IPS-18a (cell line): ENCODE measurements around the gene BTG4.

ENCODE experiments used
- H3K27ac ChIP-seq: one replicate; pipeline ENCODE4 v1.5.1; 2013; ENCODE audit warnings: low read length
- H3K27me3 ChIP-seq: one replicate; pipeline ENCODE4 v1.6.1; 2013; ENCODE audit warnings: mild to moderate bottlenecking, low read length; ENCODE audit not compliant: control insufficient read depth, insufficient read depth
- H3K36me3 ChIP-seq: one replicate; pipeline ENCODE4 v1.6.1; 2013; ENCODE audit warnings: low read depth, low read length; ENCODE audit not compliant: control insufficient read depth
- H3K4me1 ChIP-seq: one replicate; pipeline ENCODE4 v1.6.1; 2013; ENCODE audit warnings: low read depth, low read length; ENCODE audit not compliant: control insufficient read depth
- H3K4me3 ChIP-seq: one replicate; pipeline ENCODE4 v1.5.1; 2013; ENCODE audit warnings: low read length
- H3K9ac ChIP-seq: one replicate; pipeline ENCODE4 v1.6.1; 2013; ENCODE audit warnings: mild to moderate bottlenecking, low read length, moderate library complexity
- H3K9me3 ChIP-seq: one replicate; pipeline ENCODE4 v1.6.1; 2013; ENCODE audit warnings: low read depth, low read length; ENCODE audit not compliant: control insufficient read depth

BTG4 gene

GRCh38 chr11:111548525-111548924, 36.3 kb upstream of the BTG4 start:
- Histone ChIP-seq H3K27ac (no peak overlapping the region), H3K9me3 (no peaks in the 10 kb centered on the region), H3K36me3 (no peaks in the 10 kb centered on the region), H3K4me3 (no peak overlapping the region), H3K27me3 (peaks cover 3% of the 10 kb centered on the region), H3K9ac (no peak overlapping the region), H3K4me1 (peaks cover 20% of the 10 kb centered on the region)

GRCh38 chr11:111542606-111543275, 30.6 kb upstream of the BTG4 start:
- Histone ChIP-seq H3K27me3 (peaks cover 61% of the 10 kb centered on the region), H3K27ac (no peak overlapping the region), H3K4me3 (no peak overlapping the region), H3K9ac (no peak overlapping the region), H3K36me3 (no peaks in the 10 kb centered on the region), H3K9me3 (no peaks in the 10 kb centered on the region), H3K4me1 (peaks cover 15% of the 10 kb centered on the region)

- peak overlapping the region; percentile 60 for H3K4me3 ChIP-seq
Observed at GRCh38 chr11:111541254-111542061, 29.3 kb upstream of the BTG4 start.

GRCh38 chr11:111540937-111541253, 28.7 kb upstream of the BTG4 start:
- Histone ChIP-seq H3K27me3 (peaks cover 71% of the 10 kb centered on the region), H3K4me1 (peaks cover 21% of the 10 kb centered on the region), H3K27ac (no peak overlapping the region), H3K4me3 (peak overlapping the region; percentile 60), H3K36me3 (no peaks in the 10 kb centered on the region), H3K9me3 (no peaks in the 10 kb centered on the region), H3K9ac (peak overlapping the region; percentile 7)

More at GRCh38 chr11:111541254-111542061, 29.3 kb upstream of the BTG4 start:
- Histone ChIP-seq H3K36me3 (no peaks in the 10 kb centered on the region), H3K4me1 (peaks cover 21% of the 10 kb centered on the region), H3K9me3 (no peaks in the 10 kb centered on the region), H3K27ac (no peak overlapping the region), H3K27me3 (peaks cover 68% of the 10 kb centered on the region), H3K9ac (peak overlapping the region; percentile 7)

GRCh38 chr11:111540114-111540936, 28.1 kb upstream of the BTG4 start, which contains the start of gene LAYN:
TSS of gene LAYN (plus strand) at chr11:111540720. CDS start at chr11:111540844, 124 bp downstream.
- Histone ChIP-seq H3K27me3 (peaks cover 71% of the 10 kb centered on the region), H3K9ac (peak within 1 kb of the TSS; percentile 7)

GRCh38 chr11:111539426-111540113, 27.4 kb upstream of the BTG4 start:
- Histone ChIP-seq H3K4me3 (peak overlapping the region; percentile 60), H3K9me3 (no peaks in the 10 kb centered on the region), H3K27ac (no peak overlapping the region), H3K27me3 (peaks cover 71% of the 10 kb centered on the region), H3K4me1 (peaks cover 21% of the 10 kb centered on the region), H3K36me3 (no peaks in the 10 kb centered on the region), H3K9ac (no peak overlapping the region)

More at GRCh38 chr11:111540114-111540936, 28.1 kb upstream of the BTG4 start, which contains the start of gene LAYN:
- Histone ChIP-seq H3K36me3 (no peaks in the 10 kb centered on the region), H3K4me3 (peak within 1 kb of the TSS; percentile 60), H3K4me1 (peaks cover 21% of the 10 kb centered on the region), H3K9me3 (no peaks in the 10 kb centered on the region), H3K27ac (no peak within 1 kb of the TSS)

- H3K36me3 ChIP-seq: no peaks in the 10 kb centered on the region
- no peaks in the 10 kb centered on the region for H3K9me3 ChIP-seq
- H3K9ac ChIP-seq: no peak overlapping the region
- H3K27ac ChIP-seq: no peak overlapping the region
- H3K4me1 ChIP-seq: peaks cover 21% of the 10 kb centered on the region
- peaks cover 69% of the 10 kb centered on the region for H3K27me3 ChIP-seq
- H3K4me3 ChIP-seq: no peak overlapping the region
Observed at GRCh38 chr11:111538407-111539114, 26.4 kb upstream of the BTG4 start.

GRCh38 chr11:111537336-111537860, 25.2 kb upstream of the BTG4 start:
- Histone ChIP-seq H3K9ac (no peak overlapping the region), H3K27ac (no peak overlapping the region), H3K27me3 (peaks cover 57% of the 10 kb centered on the region), H3K9me3 (no peaks in the 10 kb centered on the region), H3K36me3 (no peaks in the 10 kb centered on the region), H3K4me3 (no peak overlapping the region), H3K4me1 (peaks cover 21% of the 10 kb centered on the region)

GRCh38 chr11:111535281-111535680, 23.1 kb upstream of the BTG4 start:
- Histone ChIP-seq H3K9ac (no peak overlapping the region), H3K9me3 (no peaks in the 10 kb centered on the region), H3K27ac (no peak overlapping the region), H3K4me3 (no peak overlapping the region), H3K4me1 (peaks cover 13% of the 10 kb centered on the region), H3K36me3 (no peaks in the 10 kb centered on the region), H3K27me3 (peaks cover 36% of the 10 kb centered on the region)

- no peak overlapping the region for H3K4me3 ChIP-seq
- H3K27ac ChIP-seq: no peak overlapping the region
Observed at GRCh38 chr11:111532365-111532709, 20.2 kb upstream of the BTG4 start.

More at GRCh38 chr11:111532365-111532709, 20.2 kb upstream of the BTG4 start:
- H3K36me3 ChIP-seq: no peaks in the 10 kb centered on the region
- peaks cover 3% of the 10 kb centered on the region for H3K4me1 ChIP-seq
- H3K9me3 ChIP-seq: no peaks in the 10 kb centered on the region
- H3K27me3 ChIP-seq: peaks cover 8% of the 10 kb centered on the region
- no peak overlapping the region for H3K9ac ChIP-seq
